HCT116 (cell line): Measurements from ENCODE around the gene SHISA6.

ENCODE experiments used
- CEBPB ChIP-seq: IDR thresholded peaks from 2 replicates; pipeline ENCODE4 v1.6.1; 2012; ENCODE audit warnings: low read depth
- CTCF ChIP-seq, 3 experiments: fragments of 200-600 bp in 1 of 3; sonication (generic) in 1 of 3; IDR thresholded peaks in 2 of 3; conservative IDR thresholded peaks in 1 of 3; 2 replicates each; pipeline ENCODE4 v1.5.1; 2012 to 2017; ENCODE audit warnings: low read depth in 2 of 3, low read length in 2 of 3, antibody characterized with exemption in 1 of 3, borderline replicate concordance in 1 of 3, control low read depth in 1 of 3, mild to moderate bottlenecking in 1 of 3, mixed read lengths in 1 of 3, mixed run types in 1 of 3, moderate library complexity in 1 of 3; ENCODE audit not compliant: insufficient read depth in 1 of 3
- EZH2 ChIP-seq: fragments of 200-600 bp; sonication (generic); IDR thresholded peaks from 2 replicates; pipeline ENCODE4 v1.6.1; 2017; ENCODE audit warnings: antibody characterized with exemption, mixed run types
- MAX ChIP-seq: IDR thresholded peaks from 2 replicates; pipeline ENCODE4 v1.6.1; 2012
- POLR2A ChIP-seq: IDR thresholded peaks from 2 replicates; pipeline ENCODE4 v1.7.0; 2011; ENCODE audit warnings: borderline replicate concordance; ENCODE audit not compliant: insufficient read depth, insufficient read length; ENCODE audit errors: extremely low read depth
- RAD21 ChIP-seq: IDR thresholded peaks from 2 replicates; pipeline ENCODE4 v1.6.1; 2012; ENCODE audit warnings: low read depth, mild to moderate bottlenecking
- REST ChIP-seq: IDR thresholded peaks from 2 replicates; pipeline ENCODE4 v1.6.1; 2012; ENCODE audit warnings: low read depth
- YY1 ChIP-seq: IDR thresholded peaks from 2 replicates; pipeline ENCODE4 v1.6.1; 2011; ENCODE audit warnings: low read length, low read depth, moderate library complexity, mild to moderate bottlenecking; ENCODE audit not compliant: insufficient replicate concordance; ENCODE audit errors: extremely low read depth

DNA sequence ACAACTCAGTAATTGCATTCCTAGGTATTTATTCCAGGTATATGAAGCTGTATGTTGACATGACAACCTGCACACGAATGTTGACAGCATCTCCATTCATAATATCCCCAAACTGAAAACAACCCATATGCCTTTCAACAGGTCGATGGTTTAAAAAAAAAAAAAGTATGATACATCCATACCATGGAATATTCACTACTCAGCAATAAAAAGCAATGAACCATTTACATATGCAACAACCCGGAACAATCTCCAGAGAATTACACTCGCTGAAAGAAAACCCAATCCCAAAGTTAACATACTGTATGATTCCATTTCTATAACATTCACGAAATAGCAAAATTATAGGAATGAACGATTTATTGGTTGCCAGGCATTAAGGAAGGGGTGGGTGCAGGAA lies 304.0 kb downstream of the SHISA6 start:
- no peak for TF ChIP-seq POLR2A
- TF ChIP-seq REST, result no peak
- no peak for TF ChIP-seq RAD21
- no peak for TF ChIP-seq CTCF (IDR thresholded peaks at IDR 0.05 in 2 of 3, conservative IDR thresholded peaks at IDR 0.05 in 1 of 3; ENCODE audit: borderline replicate concordance in 1 of 3, insufficient read depth in 1 of 3, low read depth in 2 of 3, low read length in 2 of 3)
- no peak for TF ChIP-seq MAX
- TF ChIP-seq YY1, result no peak
- TF ChIP-seq EZH2, result no peak
- no peak for TF ChIP-seq CEBPB
